ENCODE data around the gene PLCB1.

PLCB1 gene

DNA sequence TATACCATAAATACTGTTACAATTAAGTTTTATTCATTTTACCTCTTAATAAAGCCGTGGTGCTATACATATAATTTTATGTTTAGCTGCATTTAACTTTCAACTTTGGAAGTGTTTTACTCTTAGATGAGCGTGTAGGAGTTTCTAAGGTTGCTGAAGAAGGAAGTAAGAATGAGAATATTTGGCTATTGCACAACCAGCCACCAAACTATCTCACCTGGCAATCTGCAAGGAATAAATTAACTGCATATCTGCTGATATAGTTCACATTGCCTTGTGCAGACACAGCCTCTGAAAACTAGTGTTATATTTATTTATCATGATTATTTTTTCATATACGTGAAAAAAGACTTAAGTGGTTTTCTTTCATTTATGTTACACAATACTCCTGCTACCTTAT lies 230.4 kb downstream of the PLCB1 start:
- Histone ChIP-seq H2BK12ac (ENCODE audit: low read length) (no peak overlapping the region), H3K9me3 (ENCODE audit: insufficient read depth, low read depth, low read length) (no peaks in the 10 kb centered on the region), H3K27me3 (ENCODE audit: insufficient read depth, low read length) (no peaks in the 10 kb centered on the region), H3K23ac (ENCODE audit: low read length) (no peak overlapping the region), H3K79me1 (ENCODE audit: low read length) (no peaks in the 10 kb centered on the region), H3K18ac (ENCODE audit: low read length) (no peak overlapping the region), H3K9ac (ENCODE audit: low read length) (no peak overlapping the region), H4K12ac (ENCODE audit: low read depth, low read length) (no peak overlapping the region), H2BK120ac (ENCODE audit: insufficient read depth, low read length, poor library complexity) (no peak overlapping the region), H4K8ac (ENCODE audit: low read depth, low read length) (no peak overlapping the region), H3K4me1 (ENCODE audit: control insufficient read depth in 1 of 2, insufficient read depth in 2 of 2, low read length in 2 of 2) (no peaks in the 10 kb centered on the region), H3K4me3 (ENCODE audit: low read depth, low read length) (no peak overlapping the region), H2BK5ac (ENCODE audit: low read depth, low read length, poor library complexity) (no peak overlapping the region), H3K4ac (ENCODE audit: low read depth, low read length) (no peak overlapping the region), H3K27ac (ENCODE audit: low read depth, low read length) (no peak overlapping the region), H3K36me3 (ENCODE audit: control insufficient read depth in 1 of 2, insufficient read depth in 2 of 2, low read length in 2 of 2) (no peaks in the 10 kb centered on the region), H4K91ac (ENCODE audit: low read depth, low read length) (no peak overlapping the region), H2AK5ac (ENCODE audit: low read length) (no peak overlapping the region), H2AFZ (ENCODE audit: insufficient read depth, low read length, poor library complexity) (no peak overlapping the region), H3K79me2 (ENCODE audit: control insufficient read depth, insufficient read depth, low read length, poor library complexity) (no peaks in the 10 kb centered on the region), H3K4me2 (ENCODE audit: low read length) (no peak overlapping the region), H3K14ac (ENCODE audit: low read length) (no peak overlapping the region)
- no CpG with 5 or more reads among the region's 3 CpGs for WGBS (ENCODE audit: extremely low coverage, insufficient coverage, insufficient read length)
- peak in 1 of 2 donors; percentile 65 for DNase-seq

DNA sequence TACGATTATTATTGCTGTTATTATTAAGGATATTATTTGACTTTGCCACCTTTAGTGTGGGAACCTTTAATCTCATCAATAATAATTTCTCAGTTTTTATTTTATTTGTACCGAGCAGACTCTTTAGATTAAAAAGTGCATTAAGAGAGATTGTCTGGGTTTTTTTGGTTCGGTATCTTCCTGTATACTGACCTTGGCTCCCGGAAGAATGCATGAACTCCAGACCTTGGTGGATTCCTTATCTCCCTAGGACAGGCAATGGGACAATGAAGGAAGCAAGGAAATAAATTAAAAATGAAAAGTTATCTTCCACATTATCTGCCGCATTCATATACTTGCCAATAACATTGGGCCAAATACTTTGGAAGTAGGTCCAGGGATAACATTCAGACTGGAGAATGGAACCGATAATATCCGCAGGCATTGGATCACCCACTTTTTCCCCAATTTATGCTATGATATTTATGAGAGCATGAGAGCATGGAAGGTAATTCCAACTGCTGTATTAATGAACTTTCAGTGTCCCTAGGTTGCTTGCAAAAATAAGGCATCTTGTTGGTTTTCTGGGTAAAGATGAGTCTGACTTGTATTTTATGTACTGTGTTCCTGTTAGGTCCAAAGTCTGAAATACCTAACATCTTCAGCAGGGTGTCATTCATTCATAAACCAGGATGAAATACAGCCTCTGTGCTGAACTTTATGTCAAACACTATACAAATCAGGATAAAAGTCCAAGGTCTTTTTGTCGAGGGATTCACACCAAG lies 232.1 kb downstream of the PLCB1 start:
- Histone ChIP-seq H3K9ac (ENCODE audit: low read length) (no peak overlapping the region), H3K9me3 (ENCODE audit: insufficient read depth, low read depth, low read length) (no peaks in the 10 kb centered on the region), H3K14ac (ENCODE audit: low read length) (no peak overlapping the region), H3K27me3 (ENCODE audit: insufficient read depth, low read length) (no peaks in the 10 kb centered on the region), H3K4ac (ENCODE audit: low read depth, low read length) (no peak overlapping the region), H3K4me2 (ENCODE audit: low read length) (no peak overlapping the region), H2BK12ac (ENCODE audit: low read length) (no peak overlapping the region), H3K4me1 (ENCODE audit: control insufficient read depth in 1 of 2, insufficient read depth in 2 of 2, low read length in 2 of 2) (no peaks in the 10 kb centered on the region), H4K12ac (ENCODE audit: low read depth, low read length) (no peak overlapping the region), H3K27ac (ENCODE audit: low read depth, low read length) (no peak overlapping the region), H3K79me1 (ENCODE audit: low read length) (no peaks in the 10 kb centered on the region), H4K91ac (ENCODE audit: low read depth, low read length) (no peak overlapping the region), H2BK5ac (ENCODE audit: low read depth, low read length, poor library complexity) (no peak overlapping the region), H3K23ac (ENCODE audit: low read length) (no peak overlapping the region), H3K4me3 (ENCODE audit: low read depth, low read length) (no peak overlapping the region), H3K18ac (ENCODE audit: low read length) (no peak overlapping the region), H4K8ac (ENCODE audit: low read depth, low read length) (no peak overlapping the region), H3K79me2 (ENCODE audit: control insufficient read depth, insufficient read depth, low read length, poor library complexity) (no peaks in the 10 kb centered on the region), H2AFZ (ENCODE audit: insufficient read depth, low read length, poor library complexity) (no peak overlapping the region), H3K36me3 (ENCODE audit: control insufficient read depth in 1 of 2, insufficient read depth in 2 of 2, low read length in 2 of 2) (no peaks in the 10 kb centered on the region), H2AK5ac (ENCODE audit: low read length) (no peak overlapping the region), H2BK120ac (ENCODE audit: insufficient read depth, low read length, poor library complexity) (no peak overlapping the region)
- DNase-seq, result no peak
- WGBS (ENCODE audit: extremely low coverage, insufficient coverage, insufficient read length), result no CpG with 5 or more reads among the region's 8 CpGs

DNA sequence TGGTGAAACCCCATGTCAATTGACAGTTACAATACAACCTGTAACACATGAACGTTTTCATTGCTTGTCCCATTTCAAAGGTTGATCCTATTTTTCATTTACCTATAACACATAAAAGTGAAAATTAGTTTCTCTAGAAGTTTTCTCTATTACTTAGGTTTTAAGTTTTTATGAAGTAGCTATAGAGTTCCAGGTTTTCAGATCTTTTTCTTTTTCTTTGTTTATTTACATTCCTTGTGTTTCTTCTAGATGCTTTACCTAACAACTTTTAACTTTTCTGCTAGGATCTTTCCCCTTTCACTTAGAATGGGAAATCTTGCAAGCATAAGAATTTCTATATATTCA lies 232.6 kb downstream of the PLCB1 start:
- Histone ChIP-seq H3K23ac (ENCODE audit: low read length) (no peak overlapping the region), H3K27ac (ENCODE audit: low read depth, low read length) (no peak overlapping the region), H3K4ac (ENCODE audit: low read depth, low read length) (no peak overlapping the region), H2AK5ac (ENCODE audit: low read length) (no peak overlapping the region), H3K14ac (ENCODE audit: low read length) (no peak overlapping the region), H3K4me1 (ENCODE audit: control insufficient read depth in 1 of 2, insufficient read depth in 2 of 2, low read length in 2 of 2) (no peaks in the 10 kb centered on the region), H2BK12ac (ENCODE audit: low read length) (no peak overlapping the region), H3K27me3 (ENCODE audit: insufficient read depth, low read length) (no peaks in the 10 kb centered on the region), H3K79me1 (ENCODE audit: low read length) (no peaks in the 10 kb centered on the region), H4K91ac (ENCODE audit: low read depth, low read length) (no peak overlapping the region), H4K12ac (ENCODE audit: low read depth, low read length) (no peak overlapping the region), H3K9me3 (ENCODE audit: insufficient read depth, low read depth, low read length) (no peaks in the 10 kb centered on the region), H3K36me3 (ENCODE audit: control insufficient read depth in 1 of 2, insufficient read depth in 2 of 2, low read length in 2 of 2) (no peaks in the 10 kb centered on the region), H2BK120ac (ENCODE audit: insufficient read depth, low read length, poor library complexity) (no peak overlapping the region), H2AFZ (ENCODE audit: insufficient read depth, low read length, poor library complexity) (no peak overlapping the region), H3K18ac (ENCODE audit: low read length) (no peak overlapping the region), H3K79me2 (ENCODE audit: control insufficient read depth, insufficient read depth, low read length, poor library complexity) (no peaks in the 10 kb centered on the region), H2BK5ac (ENCODE audit: low read depth, low read length, poor library complexity) (no peak overlapping the region), H4K8ac (ENCODE audit: low read depth, low read length) (no peak overlapping the region), H3K4me3 (ENCODE audit: low read depth, low read length) (no peak overlapping the region), H3K4me2 (ENCODE audit: low read length) (no peak overlapping the region), H3K9ac (ENCODE audit: low read length) (no peak overlapping the region)
- no CpG with 5 or more reads among the region's 1 CpG for WGBS (ENCODE audit: extremely low coverage, insufficient coverage, insufficient read length)
- no peak for DNase-seq

DNA sequence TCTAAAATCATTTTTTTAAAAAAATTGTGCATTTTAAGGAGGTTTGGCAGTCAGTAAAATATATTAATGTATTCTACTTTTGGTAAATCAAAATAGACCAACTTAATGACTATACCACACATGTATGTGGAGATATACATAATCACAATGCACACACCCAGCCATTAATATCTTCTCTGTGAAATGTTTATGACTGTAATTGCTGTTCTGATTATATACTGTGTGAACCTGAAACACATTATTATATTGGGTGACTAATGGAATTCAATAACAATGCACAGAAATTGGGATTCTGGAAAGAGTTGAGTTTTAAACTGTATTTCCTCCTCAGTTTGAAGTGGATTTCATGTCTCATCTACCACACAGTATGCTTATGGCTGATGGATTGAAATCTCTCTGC lies 233.6 kb downstream of the PLCB1 start:
- no peak overlapping the region for H2BK12ac ChIP-seq (ENCODE audit: low read length)
- H4K12ac ChIP-seq (ENCODE audit: low read depth, low read length), result no peak overlapping the region

More for the DNA sequence above, 233.6 kb downstream of the PLCB1 start:
- Histone ChIP-seq H3K14ac (ENCODE audit: low read length) (no peak overlapping the region), H4K8ac (ENCODE audit: low read depth, low read length) (no peak overlapping the region), H3K18ac (ENCODE audit: low read length) (no peak overlapping the region), H3K27ac (ENCODE audit: low read depth, low read length) (no peak overlapping the region), H3K36me3 (ENCODE audit: control insufficient read depth in 1 of 2, insufficient read depth in 2 of 2, low read length in 2 of 2) (no peaks in the 10 kb centered on the region), H2AFZ (ENCODE audit: insufficient read depth, low read length, poor library complexity) (no peak overlapping the region), H3K23ac (ENCODE audit: low read length) (no peak overlapping the region), H2AK5ac (ENCODE audit: low read length) (no peak overlapping the region), H2BK120ac (ENCODE audit: insufficient read depth, low read length, poor library complexity) (no peak overlapping the region), H2BK5ac (ENCODE audit: low read depth, low read length, poor library complexity) (no peak overlapping the region), H4K91ac (ENCODE audit: low read depth, low read length) (no peak overlapping the region), H3K9ac (ENCODE audit: low read length) (no peak overlapping the region), H3K4me1 (ENCODE audit: control insufficient read depth in 1 of 2, insufficient read depth in 2 of 2, low read length in 2 of 2) (no peaks in the 10 kb centered on the region), H3K79me1 (ENCODE audit: low read length) (no peaks in the 10 kb centered on the region), H3K4me3 (ENCODE audit: low read depth, low read length) (no peak overlapping the region), H3K27me3 (ENCODE audit: insufficient read depth, low read length) (no peaks in the 10 kb centered on the region), H3K79me2 (ENCODE audit: control insufficient read depth, insufficient read depth, low read length, poor library complexity) (no peaks in the 10 kb centered on the region), H3K4me2 (ENCODE audit: low read length) (no peak overlapping the region), H3K9me3 (ENCODE audit: insufficient read depth, low read depth, low read length) (no peaks in the 10 kb centered on the region), H3K4ac (ENCODE audit: low read depth, low read length) (no peak overlapping the region)
- DNase-seq, result no peak

All from trophoblast cell (in vitro differentiated cells and primary cell).